Skeletal muscle cell (primary cell): ENCODE results near the gene PLEKHA6.
A peak's percentile ranks its signal among the peaks of the same experiment; 100 is the strongest.
"Not testable (repeated sequence)": the region's sequence is repeated elsewhere in the genome, so short reads cannot be mapped to it uniquely, and the experiment has no call there.

Experiments used
- DNase-seq: peaks from one replicate; pipeline ENCODE4 v3.0.0-alpha.2; 2010; ENCODE audit warnings: low read depth
- H3K4me3 ChIP-seq: 2 replicates; pipeline ENCODE4 v1.5.1; 2011; ENCODE audit warnings: low read depth, mild to moderate bottlenecking, control low read depth, low read length, moderate library complexity

The PLEKHA6 gene

DNA sequence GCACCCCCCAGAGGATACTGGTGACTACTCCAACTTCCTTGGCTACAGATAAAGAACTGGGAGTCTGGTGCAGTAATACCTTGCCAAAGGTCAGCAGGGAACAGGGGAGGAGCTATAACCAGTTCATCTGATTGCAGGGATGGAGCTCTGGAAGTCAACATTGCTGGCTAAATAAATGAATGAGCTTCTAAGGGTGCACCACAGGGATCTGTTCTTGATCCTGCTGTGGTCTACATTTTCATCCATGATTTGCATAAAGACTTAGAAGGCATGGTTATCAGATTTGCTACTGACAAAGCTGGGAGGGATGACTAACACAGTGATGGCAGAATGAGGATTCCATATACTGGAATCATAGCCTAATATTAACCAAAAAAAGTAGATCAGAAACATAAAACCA lies 18.3 kb downstream of the PLEKHA6 start:
- no peak for DNase-seq
- no peak overlapping the region for H3K4me3 ChIP-seq

DNA sequence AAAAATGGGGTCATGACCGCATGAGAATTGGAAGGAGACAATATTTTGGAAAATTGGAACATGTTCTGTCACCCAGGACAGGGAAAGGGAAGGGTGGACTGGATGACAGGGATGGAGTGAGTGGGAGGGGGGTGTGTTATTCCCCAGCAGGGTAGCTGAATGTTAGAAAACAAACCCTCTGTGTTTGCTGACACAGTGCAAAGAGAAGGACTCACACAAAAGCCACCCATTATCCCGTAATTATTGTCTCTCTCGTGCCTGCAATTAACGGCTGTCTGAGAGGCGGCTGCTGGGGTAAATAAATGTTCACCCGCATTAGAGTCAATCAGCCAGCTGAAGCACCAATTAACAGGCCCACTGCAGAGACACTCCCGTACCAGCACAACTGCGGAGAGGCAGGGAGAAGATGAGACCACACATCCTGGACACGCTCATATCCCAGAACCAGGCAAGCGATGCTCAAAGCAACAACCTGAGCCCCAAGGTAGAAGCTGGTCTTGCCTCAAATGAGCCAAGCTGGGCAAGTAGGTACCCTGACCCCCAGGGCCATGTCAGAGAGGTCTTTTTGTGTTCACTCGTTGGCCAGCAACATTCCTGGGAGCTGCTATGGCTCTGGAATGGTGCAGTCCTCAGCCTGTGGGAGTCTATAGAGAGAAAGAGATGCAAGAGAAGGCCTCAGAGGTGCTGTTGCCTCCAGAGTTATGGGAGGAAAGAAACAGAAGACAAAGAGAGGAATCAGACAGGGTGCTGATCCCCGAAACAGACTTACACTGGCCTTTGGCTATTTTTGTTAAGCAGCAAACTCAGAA lies 19.4 kb downstream of the PLEKHA6 start:
- no peak overlapping the region for H3K4me3 ChIP-seq
- DNase-seq = no peak

DNA sequence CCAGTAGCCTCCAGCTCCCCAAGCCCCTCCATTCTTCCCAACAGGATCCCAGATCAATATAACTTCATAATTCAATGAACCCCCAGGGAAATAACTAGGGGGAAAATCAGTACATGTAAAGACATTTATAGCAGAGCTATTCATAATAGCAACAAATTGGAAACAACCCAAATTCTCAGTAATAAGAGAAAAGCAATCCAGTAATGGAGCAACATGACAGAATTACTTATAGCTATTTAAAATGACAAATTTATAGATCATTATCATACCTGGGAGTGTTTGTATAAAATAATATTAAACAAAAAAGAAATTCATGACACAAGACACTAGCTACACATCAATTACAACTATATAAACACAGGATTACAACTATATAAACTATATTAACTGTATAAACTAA lies 20.2 kb downstream of the PLEKHA6 start:
- H3K4me3 ChIP-seq = no peak overlapping the region

DNA sequence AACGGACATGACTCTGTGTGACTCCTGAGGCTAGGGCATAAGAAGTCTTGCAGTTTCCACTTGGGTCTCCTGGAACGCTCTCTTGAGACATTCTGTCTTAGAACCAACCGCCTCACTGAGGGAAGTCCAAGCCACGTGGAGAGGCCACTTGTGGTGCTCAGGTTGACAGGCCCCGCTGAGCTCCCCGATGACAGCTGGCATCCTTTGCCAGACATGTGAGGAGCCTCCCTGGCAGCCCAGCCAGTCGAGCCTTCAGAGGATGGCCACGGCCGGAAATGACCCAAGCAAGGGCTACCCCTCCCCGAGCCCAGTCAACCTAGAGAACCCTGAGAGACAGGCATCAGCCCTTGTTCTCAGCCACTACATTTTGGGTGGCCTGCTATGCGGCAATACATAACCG lies 20.7 kb downstream of the PLEKHA6 start:
- DNase-seq = no peak
- no peak overlapping the region for H3K4me3 ChIP-seq

More for the DNA sequence above, 20.2 kb downstream of the PLEKHA6 start:
- no peak for DNase-seq

DNA sequence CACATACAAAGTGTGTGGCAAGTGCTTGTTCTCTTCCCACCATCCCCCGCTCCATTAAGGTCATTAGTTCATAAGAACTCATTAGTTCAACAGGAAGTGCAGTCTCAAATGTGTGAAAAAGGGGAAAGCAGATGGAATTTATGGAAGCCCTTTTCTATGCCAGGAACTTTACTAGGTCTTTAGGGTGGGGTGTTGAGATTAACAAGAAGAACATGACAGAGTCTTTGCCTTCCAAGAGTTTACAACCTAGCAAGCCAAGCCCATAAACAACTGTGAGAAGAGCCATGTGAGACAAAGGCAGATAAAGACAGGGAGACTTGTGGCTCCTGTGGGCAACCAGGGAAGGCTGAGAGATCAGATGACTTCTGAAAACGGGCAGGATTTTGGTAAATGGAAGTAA lies 21.4 kb downstream of the PLEKHA6 start:
- H3K4me3 ChIP-seq = no peak overlapping the region
- no peak for DNase-seq

DNA sequence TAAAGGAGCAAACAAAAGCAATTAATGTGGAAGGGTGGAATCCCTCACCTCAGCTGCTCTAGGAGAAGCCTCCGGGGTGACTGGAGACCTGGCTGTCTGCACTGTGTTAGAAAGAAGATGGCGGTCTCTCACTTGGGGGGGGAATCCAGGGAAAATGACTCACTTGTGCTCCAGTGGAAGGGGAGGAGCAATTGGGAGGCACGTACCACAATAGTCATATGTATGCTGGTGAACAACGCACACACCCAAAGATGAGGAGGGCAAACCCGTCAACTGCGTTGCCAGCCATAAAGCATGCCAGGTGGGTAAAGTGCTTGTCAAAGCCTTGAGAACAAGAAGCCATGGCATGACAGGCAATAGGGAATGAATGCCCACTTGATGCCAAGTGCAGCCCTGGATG lies 22.1 kb downstream of the PLEKHA6 start:
- no peak for DNase-seq
- H3K4me3 ChIP-seq = no peak overlapping the region

DNA sequence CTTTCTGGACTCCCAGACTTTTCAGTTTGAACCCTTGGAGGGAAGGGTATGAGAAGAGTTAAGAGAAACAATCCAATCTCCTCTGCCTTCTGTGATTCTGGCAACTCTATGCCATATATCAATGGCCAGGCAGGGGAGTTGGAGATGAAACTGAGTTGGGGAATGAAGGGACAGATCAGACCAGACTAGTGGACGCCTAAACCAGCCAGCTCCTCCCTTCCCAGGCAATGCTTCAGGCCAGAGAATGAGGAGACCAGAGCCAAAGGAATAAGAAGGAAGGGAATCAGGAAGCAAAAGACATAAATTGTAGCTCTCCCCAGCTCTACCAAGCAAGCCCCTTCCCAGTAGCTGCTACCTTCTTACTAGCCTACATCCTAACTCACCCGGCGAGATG lies 22.7 kb downstream of the PLEKHA6 start:
- H3K4me3 ChIP-seq = no peak overlapping the region
- DNase-seq = no peak

DNA sequence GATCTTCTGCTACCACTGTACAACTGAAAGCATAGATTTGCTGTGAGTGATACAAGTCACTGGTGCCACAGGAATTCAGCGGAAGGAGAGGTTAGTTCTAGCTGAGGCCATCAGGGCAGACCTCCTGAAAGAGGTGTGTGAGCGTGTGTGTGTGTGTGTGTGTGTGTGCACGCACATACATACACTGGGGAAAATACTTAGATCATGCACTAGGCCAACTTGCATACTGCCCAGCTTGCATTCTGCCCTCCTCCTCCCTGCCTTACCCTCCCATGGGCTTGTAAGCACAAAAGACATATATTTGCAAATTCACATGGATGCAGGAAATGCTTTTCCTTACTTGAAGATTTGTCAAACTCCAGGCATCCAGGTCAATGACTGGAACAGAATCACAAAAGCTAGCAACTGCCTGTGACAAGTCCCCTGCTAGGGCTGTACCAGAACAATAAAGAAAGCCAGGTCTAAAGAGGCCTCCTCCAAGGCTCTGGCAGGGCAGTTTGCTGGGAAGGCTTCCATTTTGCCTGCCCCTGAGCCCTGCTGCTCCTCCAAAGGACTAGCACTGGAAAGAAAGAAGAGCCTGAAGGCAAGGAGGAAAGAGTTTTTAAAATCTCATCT lies 23.2 kb downstream of the PLEKHA6 start:
- H3K4me3 ChIP-seq = no peak overlapping the region

DNA sequence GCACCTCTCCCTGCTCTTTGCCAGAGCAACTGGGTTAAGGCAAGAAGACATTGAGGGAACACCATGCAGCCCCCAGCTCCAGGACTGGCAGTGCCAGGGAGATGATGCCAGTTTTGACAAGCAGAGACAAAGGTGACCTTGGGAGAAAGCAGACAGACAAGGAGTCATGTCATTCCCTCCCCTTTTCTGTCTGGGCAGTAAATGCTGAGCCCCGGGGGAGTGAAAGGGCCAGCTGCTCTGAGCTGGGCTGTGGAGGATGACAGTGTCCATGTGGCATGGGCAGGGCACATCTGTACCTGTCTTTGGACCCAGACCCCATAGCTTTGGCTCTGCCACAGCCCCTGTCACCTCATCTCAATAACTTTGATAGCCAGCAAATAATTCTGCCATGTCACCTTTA lies 24.2 kb downstream of the PLEKHA6 start:
- no peak for DNase-seq
- no peak overlapping the region for H3K4me3 ChIP-seq

More for the DNA sequence above, 23.2 kb downstream of the PLEKHA6 start:
- DNase-seq = no peak

DNA sequence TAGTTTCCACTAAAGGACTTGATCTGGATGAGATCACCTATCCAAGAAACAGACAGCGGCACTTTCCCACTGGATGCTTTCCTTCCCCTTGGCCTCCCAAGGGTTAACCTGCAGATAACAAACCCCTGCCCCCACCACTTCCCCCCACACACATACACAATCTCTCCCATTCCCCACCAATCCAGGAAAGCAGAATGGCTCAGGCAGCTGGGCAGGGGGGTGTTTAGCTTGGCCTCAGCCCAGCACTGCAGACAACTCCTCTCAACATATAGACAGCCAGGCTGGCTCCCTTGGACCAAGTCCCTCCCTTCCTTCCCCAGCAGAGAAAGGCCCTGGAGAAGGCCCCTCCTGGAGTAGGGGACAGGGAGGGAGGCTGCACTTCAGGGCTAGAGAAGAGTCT lies 24.6 kb downstream of the PLEKHA6 start:
- DNase-seq = no peak
- H3K4me3 ChIP-seq = no peak overlapping the region

DNA sequence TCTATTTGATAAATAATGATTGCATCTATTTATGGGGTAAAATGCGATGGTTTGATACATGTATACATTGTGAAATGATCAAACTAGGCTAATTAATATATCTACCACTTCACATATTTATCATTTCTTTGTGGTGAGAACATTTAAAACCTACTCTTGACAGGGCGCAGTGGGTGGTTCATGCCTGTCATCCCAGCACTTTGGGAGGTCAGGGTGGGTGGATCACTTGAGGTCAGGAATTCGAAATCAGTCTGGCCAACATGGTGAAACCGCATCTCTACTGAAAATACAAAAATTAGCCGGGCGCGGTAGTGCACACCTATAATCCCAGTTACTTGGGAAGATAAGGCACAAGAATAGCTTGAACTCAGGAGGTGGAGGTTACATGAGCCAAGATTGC lies 25.3 kb downstream of the PLEKHA6 start:
- no peak for DNase-seq
- no peak overlapping the region for H3K4me3 ChIP-seq

DNA sequence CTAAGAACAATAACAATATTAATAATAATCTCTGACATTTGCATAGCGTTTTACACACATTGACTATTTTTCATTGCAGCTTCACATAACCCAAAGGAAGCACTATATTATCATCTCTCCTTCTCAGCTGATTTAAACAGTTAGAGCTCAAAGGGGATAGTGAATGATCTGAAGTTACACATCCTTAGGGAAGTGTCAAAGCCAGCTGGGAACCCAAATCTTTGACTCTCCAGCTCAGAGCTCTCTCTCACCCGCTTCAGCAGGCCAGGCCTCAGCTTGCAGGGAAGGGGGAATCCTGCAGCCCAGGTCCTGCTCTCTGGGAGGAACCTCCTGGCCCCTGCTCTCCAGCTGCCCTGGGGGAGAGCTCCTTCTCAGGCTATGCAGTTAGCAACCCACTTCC lies 26.3 kb downstream of the PLEKHA6 start:
- H3K4me3 ChIP-seq = no peak overlapping the region
- no peak for DNase-seq

DNA sequence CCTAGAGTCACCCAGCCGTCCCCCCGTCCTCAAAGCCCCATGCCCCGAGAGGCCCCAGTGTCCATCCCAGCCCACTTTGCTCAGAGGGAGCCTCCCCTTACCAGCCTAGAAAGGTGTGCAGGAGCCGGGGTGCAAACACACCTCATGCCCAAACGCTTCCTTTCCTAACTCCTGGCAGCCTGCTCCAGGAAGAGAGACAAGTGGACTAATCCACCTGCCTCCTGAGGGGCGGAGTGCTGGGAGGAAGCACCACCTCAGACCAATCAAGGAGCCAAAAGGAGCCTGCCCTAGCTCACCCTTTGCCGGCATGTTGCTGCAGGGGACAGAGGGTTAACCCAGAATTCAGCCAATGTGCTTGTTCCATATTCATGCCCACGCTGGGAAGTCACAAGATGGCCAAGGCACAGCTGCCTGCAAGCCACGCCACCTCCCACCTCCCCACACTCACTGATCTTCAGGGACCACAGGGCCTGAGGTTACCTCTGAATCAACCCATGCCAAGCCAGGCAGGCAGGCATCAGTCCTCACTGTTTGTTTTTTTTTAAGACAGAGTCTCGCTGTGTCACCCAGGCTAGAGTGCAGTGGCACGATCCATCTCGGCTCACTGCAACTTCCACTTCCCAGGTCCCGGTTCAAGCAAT lies 27.8 kb downstream of the PLEKHA6 start:
- H3K4me3 ChIP-seq = no peak overlapping the region
- DNase-seq = no peak

DNA sequence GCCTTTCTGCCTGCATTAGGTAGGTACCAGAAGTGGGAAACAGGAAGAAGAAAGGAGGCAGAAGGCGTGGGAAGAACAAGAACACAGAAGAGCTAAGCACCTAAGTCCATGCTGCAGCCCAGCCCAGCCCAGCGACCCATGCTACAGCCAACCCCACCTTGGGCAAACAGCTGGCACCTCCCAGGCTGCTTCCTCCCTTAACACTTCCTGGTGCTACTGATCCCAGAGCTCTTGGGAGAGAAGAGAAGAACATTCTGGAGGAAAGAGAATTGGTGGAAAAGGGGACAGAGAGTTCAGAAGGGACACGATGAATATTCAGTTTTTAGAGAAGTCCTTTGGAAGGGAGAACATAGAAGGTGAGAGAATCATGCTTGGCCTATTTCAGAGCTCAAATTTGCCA lies 28.5 kb downstream of the PLEKHA6 start:
- no peak overlapping the region for H3K4me3 ChIP-seq
- DNase-seq = no peak

DNA sequence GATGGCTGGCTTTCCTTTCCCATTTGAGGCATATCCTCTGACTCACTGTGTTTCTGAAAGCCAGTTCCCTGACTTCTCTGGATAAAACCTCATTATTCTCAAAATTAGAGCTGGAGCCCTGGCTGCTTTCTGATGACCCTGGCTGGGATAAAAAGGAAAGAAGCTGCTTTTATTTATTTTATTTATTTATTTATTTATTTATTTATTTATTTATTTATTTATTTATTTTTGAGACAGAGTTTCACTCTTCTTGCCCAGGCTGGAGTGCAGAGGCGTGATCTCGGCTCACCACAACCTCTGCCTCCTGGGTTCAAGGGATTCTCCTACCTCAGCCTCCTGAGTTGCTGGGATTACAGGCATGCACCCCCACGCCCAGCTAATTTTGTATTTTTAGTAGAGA lies 31.9 kb downstream of the PLEKHA6 start:
- not testable (repeated sequence) for DNase-seq, H3K4me3 ChIP-seq

DNA sequence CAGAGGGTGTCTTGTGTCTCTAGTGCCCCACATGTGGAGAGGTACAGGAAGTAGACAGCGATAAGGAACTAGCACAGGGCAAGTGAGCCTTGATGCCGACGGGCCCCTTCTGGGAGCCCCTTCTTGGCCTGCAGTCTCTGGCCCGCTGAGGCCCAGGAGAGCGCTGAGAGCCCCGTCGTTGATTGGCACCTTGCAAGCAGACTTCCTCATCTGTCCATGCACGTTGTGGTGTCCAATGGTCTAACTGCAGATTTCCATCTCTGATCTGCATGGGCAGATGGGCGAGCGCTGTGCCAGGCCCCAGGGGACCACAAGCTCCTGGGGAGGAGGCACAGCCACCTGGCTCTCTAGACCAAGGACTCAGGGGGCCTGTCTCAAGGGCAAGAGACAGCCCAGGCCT lies 32.4 kb downstream of the PLEKHA6 start:
- DNase-seq = no peak
- no peak overlapping the region for H3K4me3 ChIP-seq

DNA sequence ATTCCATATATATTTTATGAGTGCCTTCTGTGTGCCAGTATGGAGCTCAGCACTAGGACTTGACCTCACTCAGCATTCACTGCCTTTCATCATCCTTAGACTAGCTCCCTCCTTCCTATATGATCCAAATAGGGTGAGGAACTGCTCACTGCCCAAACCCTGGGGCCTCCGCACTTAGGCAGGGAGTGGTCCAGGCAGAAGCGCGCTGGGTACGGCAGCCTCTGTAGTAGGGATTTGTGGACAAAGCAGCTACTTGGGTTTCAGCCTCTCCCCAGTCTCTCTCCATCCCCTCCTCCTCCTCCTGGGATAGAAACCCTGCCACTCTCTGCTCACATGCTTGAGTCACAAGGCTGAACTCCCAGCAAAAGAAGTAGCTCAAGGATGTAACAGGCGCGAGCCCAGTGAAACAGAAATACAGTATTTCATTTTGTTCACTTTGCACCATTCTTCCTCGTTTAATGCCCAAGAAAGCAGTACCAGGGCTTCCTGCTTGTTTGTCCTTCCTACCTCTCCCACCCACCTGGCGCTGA lies 32.9 kb downstream of the PLEKHA6 start:
- H3K4me3 ChIP-seq = no peak overlapping the region
- no peak for DNase-seq

DNA sequence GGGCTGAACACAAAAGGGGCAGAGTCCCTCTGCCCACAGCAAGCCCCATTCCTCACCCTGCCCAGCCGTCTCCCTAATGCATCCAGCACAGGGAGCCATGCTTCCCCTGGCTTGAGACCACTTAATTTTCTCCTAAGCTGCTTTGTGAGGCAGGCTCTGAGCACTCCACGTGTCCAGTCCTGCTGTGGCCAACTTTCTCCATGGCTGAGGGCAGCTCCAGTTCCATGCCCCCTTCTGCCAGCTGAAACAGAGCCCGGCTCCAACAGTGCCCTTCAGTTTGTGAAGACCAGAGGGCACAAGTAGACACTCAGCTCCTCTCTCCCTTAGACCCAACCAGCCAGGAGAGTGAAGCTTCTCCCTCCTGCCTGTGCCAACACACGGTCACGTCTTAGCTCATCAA lies 33.8 kb downstream of the PLEKHA6 start:
- no peak overlapping the region for H3K4me3 ChIP-seq
- no peak for DNase-seq

DNA sequence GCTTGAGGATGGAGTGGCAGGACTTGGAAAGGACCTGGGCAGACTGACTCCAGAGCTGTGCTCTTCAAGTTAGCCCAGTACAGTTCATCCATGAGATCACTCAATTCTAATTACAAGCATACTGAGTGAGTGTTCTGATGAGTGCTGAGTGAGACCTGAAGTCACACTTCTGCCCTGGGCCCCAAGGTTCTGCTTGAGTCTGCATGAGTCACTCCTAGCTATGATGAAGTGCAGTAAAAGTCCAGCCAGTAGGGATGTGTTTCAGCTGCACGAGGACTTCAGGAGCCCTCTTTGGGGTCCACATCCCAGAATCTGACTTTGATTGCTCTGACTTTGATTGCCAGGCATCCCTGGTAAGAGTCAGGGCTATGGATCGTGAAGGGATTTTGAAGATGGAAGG lies 35.8 kb downstream of the PLEKHA6 start:
- peak; percentile 63 for DNase-seq
- H3K4me3 ChIP-seq = no peak overlapping the region

DNA sequence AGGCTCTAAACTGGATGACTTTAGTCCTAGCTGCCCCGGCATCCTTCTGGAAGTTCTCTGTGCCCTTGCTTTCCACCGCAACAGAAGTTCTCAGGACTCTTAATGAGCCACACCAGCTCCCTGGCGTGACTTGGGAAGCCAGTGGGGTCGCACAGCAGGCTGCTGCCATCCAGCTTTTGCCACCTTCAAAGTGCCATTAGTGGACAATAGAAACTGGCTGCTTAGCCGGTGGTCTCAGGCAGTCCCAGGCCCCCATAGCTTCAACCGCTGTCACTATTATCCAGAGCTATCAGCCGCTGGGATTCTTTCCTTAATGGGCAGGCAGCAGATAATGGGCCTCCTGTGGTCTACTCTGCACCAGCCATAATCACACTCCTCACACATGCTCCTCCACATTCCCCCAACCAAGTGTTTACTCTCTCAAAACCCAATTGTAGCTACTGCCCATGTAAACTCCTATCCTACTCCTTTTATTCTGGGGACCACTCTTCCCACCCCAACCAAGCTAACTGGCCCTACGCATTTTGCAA lies 37.3 kb downstream of the PLEKHA6 start:
- no peak overlapping the region for H3K4me3 ChIP-seq

More for the DNA sequence above, 37.3 kb downstream of the PLEKHA6 start:
- no peak for DNase-seq
